IPS-11a (cell line): ENCODE data around the gene RNF168.
"Not testable (repeated sequence)": the region's sequence is repeated elsewhere in the genome, so short reads cannot be mapped to it uniquely, and the experiment has no call there.

ENCODE experiments used
- H3K4me3 ChIP-seq: one replicate; pipeline ENCODE4 v1.5.1; 2013; ENCODE audit warnings: low read depth, low read length, control low read depth

RNF168 gene

DNA sequence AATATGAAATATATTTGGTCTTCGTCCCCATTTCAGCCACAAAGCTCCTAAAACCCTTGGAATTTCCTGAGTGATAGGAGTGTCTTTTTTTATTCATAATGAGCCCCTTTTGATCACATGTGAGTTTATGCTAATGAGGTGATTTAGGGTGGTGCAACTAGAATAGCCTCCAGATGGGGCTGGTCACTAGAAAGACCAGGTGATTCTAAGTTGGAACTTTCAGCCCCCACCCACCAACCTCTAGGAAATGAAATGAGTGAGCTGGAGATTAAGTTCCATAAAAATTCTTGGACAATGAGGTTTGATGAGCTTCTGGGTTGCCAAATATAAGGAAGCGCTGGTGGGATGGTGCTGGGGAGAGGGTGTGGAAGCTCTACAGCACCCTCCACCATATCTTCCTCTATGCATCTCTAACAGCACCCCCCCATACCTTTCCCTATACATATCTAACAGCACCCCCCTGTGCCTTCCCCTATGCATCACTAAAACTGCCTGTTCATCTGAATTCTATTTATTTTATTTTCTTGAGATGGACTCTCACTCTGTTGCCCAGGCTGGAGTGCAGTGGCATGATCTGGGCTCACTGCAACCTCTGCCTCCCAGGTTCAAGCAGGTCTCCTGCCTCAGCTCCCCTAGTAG, 13.7 kb upstream of the RNF168 start:
- no peak overlapping the region for H3K4me3 ChIP-seq

DNA sequence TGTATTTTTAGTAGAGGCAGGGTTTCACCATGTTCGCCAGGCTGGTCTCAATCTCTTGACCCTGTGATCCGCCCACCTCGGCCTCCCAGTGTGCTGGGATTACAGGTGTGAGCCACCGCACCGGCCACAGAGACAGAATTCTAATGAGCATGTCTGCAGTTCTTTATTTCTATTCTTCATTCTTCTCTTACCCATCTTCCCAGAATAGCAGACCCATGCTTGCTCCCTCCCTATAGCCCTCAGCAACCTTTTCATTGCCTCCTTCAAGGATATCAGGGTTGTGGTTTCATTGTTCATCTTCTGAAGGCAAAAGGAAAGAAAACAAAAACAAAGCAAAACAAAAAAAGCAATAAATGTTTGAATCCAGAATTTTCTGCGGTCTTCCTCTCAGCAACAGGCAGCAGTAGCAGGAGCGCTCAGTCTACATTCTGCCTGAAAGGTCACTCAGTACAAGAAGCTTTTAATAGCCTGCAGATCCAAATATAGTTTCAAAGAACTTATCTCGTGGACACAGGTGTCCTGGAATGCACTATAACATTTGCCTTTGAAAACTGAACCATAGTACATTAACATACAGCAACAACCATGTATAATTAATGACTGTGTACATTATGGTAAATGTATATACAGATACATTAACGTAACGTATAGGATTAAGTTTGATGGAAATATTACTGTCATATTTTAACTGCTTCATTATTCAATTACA, 11.5 kb upstream of the RNF168 start, which contains the start of gene SMCO1:
SMCO1 (minus strand) TSS at position 434 of the 709 bp plus-strand sequence; CDS start at position 297, 137 bp downstream.
- no peak within 1 kb of the TSS for H3K4me3 ChIP-seq

DNA sequence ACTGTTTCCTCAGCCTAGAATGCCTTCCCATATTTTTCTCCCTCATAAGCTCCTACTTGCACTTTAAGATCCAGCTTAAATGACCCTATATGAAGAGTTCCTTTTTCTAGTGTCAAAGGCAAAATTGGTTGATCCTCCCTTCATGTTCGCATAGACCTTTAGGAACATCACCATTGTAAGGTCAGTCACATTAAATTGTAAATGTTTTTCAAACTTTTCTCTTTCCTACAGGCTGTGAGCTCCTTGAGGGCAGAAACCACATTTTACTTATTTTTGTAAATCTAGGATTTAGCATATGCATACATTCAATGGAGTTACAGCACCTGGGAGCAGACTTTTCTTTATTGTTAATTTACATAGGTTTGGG, 10.8 kb upstream of the RNF168 start:
- H3K4me3 ChIP-seq = no peak overlapping the region

DNA sequence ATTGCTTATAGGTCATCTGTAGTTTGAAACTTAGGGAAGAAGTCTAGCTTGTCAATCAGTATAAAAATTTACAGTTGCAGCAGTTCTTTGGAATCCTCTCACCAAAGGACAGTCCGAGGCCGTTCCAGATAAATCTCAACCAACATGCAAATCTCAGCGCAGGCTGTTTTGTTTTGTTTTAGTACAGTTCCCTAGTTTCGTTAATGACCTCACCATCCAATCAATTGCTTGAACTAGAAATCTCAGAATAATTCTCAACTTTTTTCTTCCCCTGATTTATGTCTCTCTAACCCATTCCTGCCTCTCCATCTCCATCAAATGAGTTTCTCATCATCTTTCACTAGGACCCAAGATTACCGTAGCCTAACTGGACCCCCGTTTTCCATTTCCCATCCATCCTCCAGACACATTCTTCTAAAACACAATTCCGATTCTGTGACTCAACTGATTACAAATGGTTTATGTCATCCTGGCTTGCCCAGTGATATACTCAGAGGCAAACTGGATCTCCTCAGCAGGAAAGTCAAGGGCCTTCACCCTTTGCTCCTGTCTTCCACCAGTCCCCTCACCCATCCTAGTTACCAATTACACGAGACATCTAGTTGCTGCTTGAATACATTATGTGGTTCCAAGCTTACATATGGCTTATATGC, 10.3 kb upstream of the RNF168 start:
- H3K4me3 ChIP-seq = no peak overlapping the region

DNA sequence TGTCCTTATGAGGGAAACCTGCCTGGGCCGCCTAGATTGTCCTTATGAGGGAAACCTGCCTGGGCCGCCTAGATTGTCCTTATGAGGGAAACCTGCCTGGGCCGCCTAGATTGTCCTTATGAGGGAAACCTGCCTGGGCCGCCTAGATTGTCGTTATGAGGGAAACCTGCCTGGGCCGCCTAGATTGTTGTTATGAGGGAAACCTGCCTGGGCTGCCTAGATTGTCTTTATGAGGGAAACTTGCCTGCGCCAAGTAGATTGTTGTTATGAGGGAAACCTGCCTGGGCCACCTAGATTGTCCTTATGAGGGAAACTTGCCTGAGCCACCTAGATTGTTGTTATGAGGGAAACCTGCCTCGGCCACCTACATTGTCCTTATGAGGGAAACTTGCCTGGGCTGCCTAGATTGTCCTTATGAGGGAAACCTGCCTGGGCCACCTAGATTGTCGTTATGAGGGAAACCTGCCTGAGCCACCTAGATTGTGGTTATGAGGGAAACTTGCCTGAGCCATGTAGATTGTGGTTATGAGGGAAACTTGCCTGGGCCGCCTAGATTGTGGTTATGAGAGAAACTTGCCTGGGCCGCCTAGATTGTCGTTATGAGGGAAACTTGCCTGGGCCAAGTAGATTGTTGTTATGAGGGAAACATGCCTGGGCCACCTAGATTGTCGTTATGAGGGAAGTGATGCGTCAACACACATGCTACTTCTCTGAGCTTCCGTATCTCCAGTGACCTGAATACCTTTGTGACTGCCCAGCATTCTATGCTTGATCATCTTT, 8.3 kb upstream of the RNF168 start:
- H3K4me3 ChIP-seq = not testable (repeated sequence)

DNA sequence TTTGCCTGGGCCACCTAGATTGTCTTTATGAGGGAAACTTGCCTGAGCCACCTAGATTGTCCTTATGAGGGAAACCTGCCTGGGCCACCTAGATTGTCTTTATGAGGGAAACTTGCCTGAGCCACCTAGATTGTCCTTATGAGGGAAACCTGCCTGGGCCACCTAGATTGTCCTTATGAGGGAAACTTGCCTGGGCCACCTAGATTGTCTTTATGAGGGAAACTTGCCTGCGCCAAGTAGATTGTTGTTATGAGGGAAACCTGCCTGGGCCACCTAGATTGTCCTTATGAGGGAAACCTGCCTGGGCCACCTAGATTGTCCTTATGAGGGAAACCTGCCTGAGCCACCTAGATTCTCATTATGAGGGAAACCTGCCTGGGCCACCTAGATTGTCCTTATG, 7.5 kb upstream of the RNF168 start:
- not testable (repeated sequence) for H3K4me3 ChIP-seq

DNA sequence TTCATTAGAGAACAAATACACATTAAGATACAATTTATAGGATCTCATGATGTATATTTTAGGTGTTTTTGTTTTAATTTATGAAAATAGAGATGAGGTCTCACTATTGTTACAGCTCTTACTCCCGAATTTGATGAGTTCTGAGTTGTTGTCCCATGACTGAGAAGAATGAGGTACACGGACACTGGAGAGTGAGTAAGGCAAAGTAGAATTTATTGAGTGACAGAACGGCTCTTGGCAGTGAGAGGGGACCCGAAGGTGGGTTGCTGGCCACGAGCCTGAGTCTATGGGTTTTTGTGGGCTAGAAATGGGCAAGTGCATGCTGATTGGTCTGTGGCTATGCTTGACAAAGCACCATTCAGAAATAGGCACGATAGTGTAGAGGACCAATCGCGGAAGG, 3.1 kb upstream of the RNF168 start:
- no peak overlapping the region for H3K4me3 ChIP-seq

DNA sequence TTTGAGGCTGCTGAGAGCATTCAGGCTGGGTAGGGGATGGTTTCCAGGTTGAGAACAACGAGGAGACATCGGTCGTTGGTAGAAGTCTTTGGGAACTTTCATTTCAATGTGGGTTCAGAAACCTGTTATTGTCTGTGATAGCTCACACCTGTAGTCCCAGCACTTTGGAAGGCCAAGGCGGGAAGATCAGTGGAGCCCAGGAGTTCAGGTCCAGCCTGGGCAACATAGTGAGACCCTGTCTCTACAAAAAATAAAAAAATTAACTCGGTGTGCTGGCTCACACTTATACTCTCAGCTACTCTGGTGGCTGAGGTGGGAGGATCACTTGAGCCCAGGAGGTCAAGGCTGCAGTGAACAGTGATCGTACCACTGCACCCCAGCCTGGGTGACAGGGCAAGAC, 988 bp upstream of the RNF168 start:
- H3K4me3 ChIP-seq = no peak overlapping the region

DNA sequence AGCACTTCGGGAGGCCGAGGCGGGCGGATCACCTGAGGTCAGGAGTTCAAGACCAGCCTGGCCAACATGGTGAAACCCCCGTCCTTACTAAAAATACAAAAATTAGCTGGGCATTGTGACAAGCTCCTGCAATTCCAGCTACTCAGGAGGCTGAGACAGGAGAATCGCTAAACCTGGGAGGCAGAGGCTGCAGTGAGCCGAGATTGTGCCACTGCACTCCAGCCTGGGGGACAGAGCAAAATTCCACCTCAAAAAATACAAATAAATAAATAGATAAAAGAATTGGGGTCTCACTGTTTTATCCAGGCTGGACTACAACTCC, 470 bp upstream of the RNF168 start:
- H3K4me3 ChIP-seq = not testable (repeated sequence)

DNA sequence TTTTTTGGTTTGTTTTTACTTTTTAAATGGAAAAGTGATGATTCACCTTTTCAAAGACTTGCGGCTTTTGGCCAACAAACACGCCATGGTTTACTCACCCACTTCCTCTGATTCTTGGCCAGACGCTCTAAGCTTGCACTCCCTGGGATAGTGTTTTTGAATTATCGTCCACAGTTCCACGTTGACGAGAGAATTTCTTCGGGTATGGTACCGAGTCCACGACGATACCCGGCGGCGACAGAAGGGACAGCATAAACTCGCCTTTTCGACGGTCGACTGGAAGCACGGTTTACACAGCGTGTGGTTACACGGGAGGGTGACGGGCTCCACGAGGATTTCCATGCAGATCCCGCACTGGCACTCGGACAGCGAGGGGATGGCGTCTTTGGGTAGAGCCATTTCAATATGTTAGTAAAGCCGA, 783 bp downstream of the RNF168 start:
- H3K4me3 ChIP-seq = peak overlapping the region; percentile 97

DNA sequence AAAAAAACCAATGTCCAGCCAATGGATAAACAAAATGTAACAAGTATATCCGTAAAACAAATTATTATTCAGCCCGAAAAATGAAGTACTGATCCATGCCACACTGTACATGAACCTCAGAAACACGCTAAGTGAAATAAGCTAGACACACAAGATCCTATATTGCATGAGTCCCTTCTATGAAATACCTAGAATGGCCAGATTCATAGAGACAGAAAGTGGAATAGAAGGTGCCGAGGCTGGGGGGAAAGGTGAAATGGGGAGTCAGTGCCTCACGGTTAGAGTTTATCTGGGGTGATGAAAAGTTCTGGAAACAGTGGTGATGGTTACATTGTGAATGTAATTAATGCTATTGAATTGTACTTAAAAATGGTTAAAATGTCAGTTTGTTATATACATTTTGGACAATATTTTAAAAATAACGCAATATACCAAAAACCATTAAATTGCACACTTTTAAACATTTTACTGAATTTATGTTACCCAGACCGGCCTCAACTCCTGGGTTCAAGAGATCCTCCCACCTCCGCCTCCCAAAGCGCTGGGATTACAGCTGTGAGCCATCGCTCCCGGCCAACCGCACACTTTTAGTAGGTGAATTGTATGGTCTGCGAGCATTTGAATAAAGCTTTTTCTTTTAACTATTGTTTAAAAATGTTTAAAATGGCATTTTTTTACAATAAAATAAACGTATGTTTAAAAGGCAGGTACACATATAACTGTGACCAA, 2.1 kb downstream of the RNF168 start:
- peak overlapping the region; percentile 97 for H3K4me3 ChIP-seq

DNA sequence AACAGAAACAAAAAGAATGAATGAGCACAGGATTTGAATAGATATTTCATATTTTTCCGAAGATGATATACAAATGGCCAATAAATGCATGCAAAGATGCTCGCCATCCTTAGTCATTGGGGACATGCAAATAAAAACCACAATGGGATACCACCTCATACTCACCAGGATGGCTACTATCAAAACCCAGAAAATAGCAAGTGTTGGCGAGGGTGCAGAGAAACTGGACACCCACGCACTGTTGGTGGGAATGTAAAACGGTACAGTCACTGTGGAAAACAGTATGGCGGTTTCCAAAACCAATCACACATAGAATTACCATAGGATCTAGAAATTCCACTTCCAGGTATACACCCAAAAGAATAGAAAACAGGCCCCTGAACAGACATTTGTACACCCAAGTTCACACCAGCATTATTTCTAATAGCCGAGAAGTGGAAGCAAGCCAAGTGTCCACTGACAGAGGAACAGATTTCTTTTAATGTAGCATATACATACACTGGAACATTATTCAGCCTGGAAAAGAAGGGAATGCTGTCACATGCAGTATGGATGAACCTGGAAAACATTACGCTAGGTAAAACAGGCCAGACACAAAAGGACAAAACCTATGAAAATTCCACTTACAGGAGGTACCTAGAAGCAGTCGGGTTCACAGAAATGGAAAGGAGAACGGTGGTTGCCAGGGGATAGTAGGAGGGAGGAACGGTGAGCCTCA, 3.6 kb downstream of the RNF168 start:
- peak overlapping the region; percentile 62 for H3K4me3 ChIP-seq

DNA sequence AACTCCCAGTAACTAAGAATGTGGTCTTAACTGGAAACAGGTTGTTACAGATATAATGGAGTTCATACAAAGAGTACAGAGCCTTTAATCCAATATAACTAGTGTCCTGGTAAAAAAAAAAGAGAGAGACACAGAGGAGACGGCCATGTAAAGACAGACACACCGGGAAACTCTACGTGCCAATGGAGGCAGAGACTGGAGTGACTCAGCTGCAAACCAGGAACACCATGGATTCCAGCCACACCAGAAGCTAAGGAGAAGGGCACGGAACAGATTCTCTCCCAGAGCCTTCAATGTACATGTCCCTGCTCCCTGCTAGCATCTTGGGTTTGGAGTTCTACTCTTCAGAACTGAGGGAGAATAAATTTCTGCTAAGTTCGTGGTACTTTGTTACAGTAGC, 4.5 kb downstream of the RNF168 start:
- H3K4me3 ChIP-seq = no peak overlapping the region

DNA sequence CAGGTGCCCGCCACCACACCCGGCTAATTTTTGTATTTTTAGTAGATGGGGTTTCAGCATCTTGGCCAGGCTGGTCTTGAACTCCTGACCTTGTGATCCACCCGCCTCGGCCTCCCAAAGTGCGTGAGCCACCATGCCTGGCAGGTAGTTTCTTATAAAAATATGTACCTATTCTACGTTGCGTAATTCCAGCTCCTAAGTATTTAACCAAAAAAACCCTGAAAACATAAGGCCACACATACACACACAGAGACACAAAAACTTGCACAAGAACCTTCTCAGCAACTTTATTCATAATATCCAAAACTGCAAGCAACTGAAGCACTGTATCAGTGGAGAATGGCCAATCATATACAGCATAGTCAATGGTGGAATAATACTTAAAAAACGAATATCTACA, 5.3 kb downstream of the RNF168 start:
- no peak overlapping the region for H3K4me3 ChIP-seq

DNA sequence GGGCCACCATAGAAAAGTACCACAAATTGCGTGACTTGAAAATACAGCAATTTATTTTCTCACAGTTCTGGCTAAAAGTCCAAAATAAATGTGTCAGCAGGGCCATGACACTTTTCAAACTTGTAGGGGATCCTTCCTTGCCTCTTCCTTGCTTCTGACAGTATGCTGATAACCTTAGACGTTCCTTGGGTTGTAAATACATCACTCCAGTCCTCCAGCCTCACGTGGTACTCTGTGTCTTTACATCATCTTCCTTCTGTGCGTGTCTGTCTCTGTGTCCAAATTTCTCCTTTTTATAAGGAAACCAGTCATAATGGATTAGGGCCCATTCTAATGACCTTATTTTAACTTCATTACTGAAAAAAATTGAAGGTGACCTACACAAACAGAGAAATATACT, 7.4 kb downstream of the RNF168 start:
- H3K4me3 ChIP-seq = no peak overlapping the region

DNA sequence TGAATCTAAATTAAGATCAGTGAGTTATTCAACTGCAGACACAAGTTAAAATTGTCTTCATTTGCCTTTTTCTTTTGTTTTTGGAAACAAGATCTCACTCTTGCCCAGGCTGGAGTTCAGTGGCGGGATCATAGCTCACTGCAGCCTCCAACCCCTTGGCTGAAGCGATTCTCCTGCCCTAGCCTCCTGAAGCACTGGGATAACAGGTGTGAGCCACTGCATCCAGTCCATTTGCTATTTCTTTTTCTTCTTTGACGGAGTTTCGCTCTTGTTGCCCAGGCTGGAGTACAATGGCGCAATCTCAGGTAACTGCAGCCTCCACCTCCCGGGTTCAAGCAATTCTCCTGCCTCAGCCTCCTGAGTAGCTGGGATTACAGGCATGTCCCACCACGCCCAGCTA, 10.3 kb downstream of the RNF168 start:
- H3K4me3 ChIP-seq = no peak overlapping the region

DNA sequence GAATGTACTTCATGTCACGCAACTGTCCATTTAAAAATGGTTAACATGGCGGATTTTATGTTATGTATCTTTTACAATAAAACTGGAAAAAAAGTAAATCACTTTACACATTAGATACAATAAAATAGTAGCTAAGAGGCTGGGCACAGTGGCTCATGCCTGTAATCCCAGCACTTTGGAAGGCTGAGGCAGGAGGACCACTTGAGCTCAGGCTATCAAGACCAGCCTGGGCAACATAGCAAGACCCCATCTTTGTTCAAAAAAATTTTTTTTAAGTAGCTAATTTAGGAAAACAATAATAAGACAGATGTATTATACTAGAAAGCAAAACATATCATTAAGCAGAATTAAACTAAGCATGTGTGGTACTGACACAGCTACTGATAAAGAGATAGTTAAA, 11.5 kb downstream of the RNF168 start:
- H3K4me3 ChIP-seq = no peak overlapping the region

DNA sequence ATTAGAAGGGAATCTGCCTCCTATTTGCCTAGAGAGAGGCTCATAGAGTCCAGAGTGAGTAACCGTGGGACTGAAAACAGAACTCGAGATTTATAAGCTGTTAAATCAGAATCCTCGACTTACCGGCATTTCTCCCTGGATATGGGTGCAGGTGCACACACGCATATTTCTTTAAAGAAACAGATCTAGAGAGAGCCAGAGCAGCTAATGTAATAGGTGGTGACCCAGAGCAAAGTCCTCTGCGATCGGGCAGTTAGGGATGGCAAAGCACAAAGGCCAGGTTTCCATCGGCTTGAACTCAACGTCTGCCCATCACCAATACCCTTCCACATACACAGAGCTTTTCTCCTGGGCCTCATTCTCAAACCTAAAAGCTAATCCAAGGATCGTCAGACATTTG, 13.8 kb downstream of the RNF168 start:
- no peak overlapping the region for H3K4me3 ChIP-seq

DNA sequence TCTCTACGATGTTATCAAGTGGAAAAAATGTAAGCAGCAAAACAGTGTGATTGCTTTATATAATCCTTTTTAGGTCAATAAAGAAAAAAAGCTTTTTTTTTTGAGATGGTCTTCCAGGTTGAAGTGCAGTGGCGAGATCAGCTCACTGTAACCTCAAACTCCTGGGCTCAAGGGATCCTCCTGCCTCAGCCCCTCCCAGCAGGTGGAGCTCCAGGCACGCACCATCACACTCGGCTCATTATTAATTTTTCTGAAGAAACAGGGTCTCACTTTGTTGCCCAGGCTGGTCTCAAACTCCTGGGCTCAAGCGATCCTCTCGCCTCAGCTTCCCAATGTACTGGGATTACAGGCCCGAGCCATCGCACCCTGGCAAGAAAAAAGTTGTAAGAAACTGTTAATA, 17.3 kb downstream of the RNF168 start:
- no peak overlapping the region for H3K4me3 ChIP-seq

DNA sequence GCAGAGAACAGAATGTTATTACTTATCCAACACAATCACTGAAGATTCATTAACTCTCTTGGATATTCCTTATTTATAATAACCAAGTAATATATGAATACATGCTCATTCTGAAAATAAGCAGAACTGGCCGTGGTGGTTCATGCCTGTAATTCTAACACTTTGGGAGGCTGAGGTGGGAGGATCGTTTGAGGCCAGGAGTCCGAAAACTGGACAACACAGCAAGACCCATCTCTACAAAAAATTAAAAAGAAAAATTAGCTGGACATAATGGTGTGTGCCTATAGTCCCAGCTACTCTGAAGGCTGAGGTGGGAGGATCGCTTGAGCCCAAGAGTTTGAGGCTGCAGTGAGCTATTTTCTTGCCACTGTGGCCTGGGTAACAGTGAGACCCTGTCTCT, 25.9 kb downstream of the RNF168 start:
- no peak overlapping the region for H3K4me3 ChIP-seq
